Fibroblast of lung (primary cell): ENCODE data around the gene IWS1. TPM values are rescaled to one million over a fixed set of nuclear protein-coding genes. Genes with fewer than 3 reads are reported as not detected.

ENCODE experiments used
- DNase-seq, 2 donors: peaks; one replicate each; pipeline versions ENCODE4 v3.0.0 to v3.0.0-alpha.2; 2010; ENCODE audit warnings: low read depth in 2 of 2
- H2AFZ ChIP-seq: 2 replicates; pipeline ENCODE4 v1.5.1; 2012; ENCODE audit warnings: low read length, control low read depth, inconsistent platforms
- H3K27ac ChIP-seq: 2 replicates; pipeline ENCODE4 v1.5.1; 2011; ENCODE audit warnings: low read length, control low read depth; ENCODE audit not compliant: insufficient read depth
- H3K27me3 ChIP-seq: 2 replicates; pipeline ENCODE4 v1.5.1; 2011; ENCODE audit warnings: mild to moderate bottlenecking, low read length; ENCODE audit not compliant: control insufficient read depth, insufficient read depth
- H3K36me3 ChIP-seq: 2 replicates; pipeline ENCODE4 v1.5.1; 2011; ENCODE audit warnings: low read length; ENCODE audit not compliant: control insufficient read depth, insufficient read depth
- H3K4me1 ChIP-seq: 2 replicates; pipeline ENCODE4 v1.5.1; 2011; ENCODE audit warnings: low read length; ENCODE audit not compliant: control insufficient read depth, insufficient read depth; ENCODE audit errors: extremely low read depth
- H3K4me2 ChIP-seq: 2 replicates; pipeline ENCODE4 v1.5.1; 2011; ENCODE audit warnings: low read length, control low read depth; ENCODE audit not compliant: insufficient read depth; ENCODE audit errors: extremely low read depth
- H3K4me3 ChIP-seq, 4 experiments: fragments of 200-600 bp in 1 of 4; sonication (generic) in 1 of 4; replicated peaks in 1 of 4; 2 replicates each; pipeline ENCODE4 v1.5.1; 2011 to 2016; ENCODE audit warnings: low read length in 4 of 4, low read depth in 3 of 4, mild to moderate bottlenecking in 3 of 4, control low read depth in 2 of 4, inconsistent platforms in 1 of 4, mixed read lengths in 1 of 4; ENCODE audit not compliant: insufficient read depth in 1 of 4; ENCODE audit errors: control extremely low read depth in 1 of 4
- H3K79me2 ChIP-seq: 2 replicates; pipeline ENCODE4 v1.5.1; 2012; ENCODE audit warnings: mild to moderate bottlenecking, low read length, inconsistent platforms; ENCODE audit not compliant: control insufficient read depth, insufficient read depth
- H3K9ac ChIP-seq: 2 replicates; pipeline ENCODE4 v1.5.1; 2011; ENCODE audit warnings: mild to moderate bottlenecking, low read length, control low read depth; ENCODE audit not compliant: insufficient read depth
- H3K9me3 ChIP-seq: 2 replicates; pipeline ENCODE4 v1.5.1; 2012; ENCODE audit warnings: low read depth, low read length; ENCODE audit not compliant: control insufficient read depth, insufficient read depth
- H4K20me1 ChIP-seq: 2 replicates; pipeline ENCODE4 v1.5.1; 2011; ENCODE audit warnings: low read length; ENCODE audit not compliant: control insufficient read depth, insufficient read depth; ENCODE audit errors: extremely low read depth
- EZH2 ChIP-seq: IDR thresholded peaks from 2 replicates; pipeline ENCODE4 v1.5.1; 2012; ENCODE audit warnings: low read length, control low read depth, mild to moderate bottlenecking; ENCODE audit errors: missing control alignments
- polyA plus RNA-seq, 2 donors: library from polyadenylated mRNA; depleted of rRNA in 1 of 2; stranded (reverse) in 1 of 2; unstranded in 1 of 2; fragments of >200 nt; gene quantifications; 2 replicates each; pipeline ENCODE4 v1.2.1, GENCODE V29; 2011 to 2012; ENCODE audit warnings: missing spikeins in 1 of 2
- total RNA-seq: library from RNA; depleted of rRNA; stranded (reverse); fragments of >200 nt; gene quantifications from 2 replicates; pipeline ENCODE4 v1.2.1, GENCODE V29; 2014
- TF ChIP-seq, protein P1 (sequence below), 2 donors: IDR thresholded peaks in 1 of 2; conservative IDR thresholded peaks in 1 of 2; 1 replicate in 1 of 2; 2 replicates in 1 of 2; pipeline ENCODE4 v1.5.1; 2011 to 2012; ENCODE audit warnings: low read length in 2 of 2, control low read depth in 1 of 2, inconsistent platforms in 1 of 2, low read depth in 1 of 2, mild to moderate bottlenecking in 1 of 2

The IWS1 gene
- total and polyA plus RNA-seq, 2 donors (not counting 1 experiment from before 2014, with no cell fraction given) = 44.1 to 56.0 TPM

DNA sequence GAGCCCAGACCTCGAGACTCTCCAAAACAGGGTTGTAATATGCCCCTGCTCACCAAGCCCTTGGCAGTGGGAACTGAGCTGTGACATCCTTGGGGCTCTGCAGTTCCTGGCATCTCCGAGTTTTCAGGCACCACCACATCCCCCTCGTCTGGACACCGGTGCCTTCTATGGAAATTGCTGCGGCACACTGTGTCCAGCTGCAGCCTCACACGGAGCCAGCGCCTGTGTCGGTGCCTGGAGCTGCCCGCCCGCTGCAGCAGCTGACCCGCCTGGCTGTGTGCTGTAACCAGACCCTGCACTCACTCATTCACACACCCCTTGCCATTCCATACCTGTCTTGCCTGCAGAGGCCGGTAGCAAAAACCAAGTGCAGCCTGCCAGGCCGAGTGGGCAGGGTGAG lies 11.8 kb downstream of the IWS1 start:
- no peak overlapping the region for H3K27ac ChIP-seq
- H3K4me3 ChIP-seq = no peak overlapping the region
- peaks cover 1% of the 10 kb centered on the region for H4K20me1 ChIP-seq
- H2AFZ ChIP-seq = no peak overlapping the region
- DNase-seq = no peak
- TF ChIP-seq EZH2 = no peak
- TF ChIP-seq, protein P1, sequence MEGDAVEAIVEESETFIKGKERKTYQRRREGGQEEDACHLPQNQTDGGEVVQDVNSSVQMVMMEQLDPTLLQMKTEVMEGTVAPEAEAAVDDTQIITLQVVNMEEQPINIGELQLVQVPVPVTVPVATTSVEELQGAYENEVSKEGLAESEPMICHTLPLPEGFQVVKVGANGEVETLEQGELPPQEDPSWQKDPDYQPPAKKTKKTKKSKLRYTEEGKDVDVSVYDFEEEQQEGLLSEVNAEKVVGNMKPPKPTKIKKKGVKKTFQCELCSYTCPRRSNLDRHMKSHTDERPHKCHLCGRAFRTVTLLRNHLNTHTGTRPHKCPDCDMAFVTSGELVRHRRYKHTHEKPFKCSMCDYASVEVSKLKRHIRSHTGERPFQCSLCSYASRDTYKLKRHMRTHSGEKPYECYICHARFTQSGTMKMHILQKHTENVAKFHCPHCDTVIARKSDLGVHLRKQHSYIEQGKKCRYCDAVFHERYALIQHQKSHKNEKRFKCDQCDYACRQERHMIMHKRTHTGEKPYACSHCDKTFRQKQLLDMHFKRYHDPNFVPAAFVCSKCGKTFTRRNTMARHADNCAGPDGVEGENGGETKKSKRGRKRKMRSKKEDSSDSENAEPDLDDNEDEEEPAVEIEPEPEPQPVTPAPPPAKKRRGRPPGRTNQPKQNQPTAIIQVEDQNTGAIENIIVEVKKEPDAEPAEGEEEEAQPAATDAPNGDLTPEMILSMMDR (conservative IDR thresholded peaks at IDR 0.05 in 1 of 2, IDR thresholded peaks at IDR 0.05 in 1 of 2; ENCODE audit: low read depth in 1 of 2, low read length in 2 of 2) = no peak
- no peaks in the 10 kb centered on the region for H3K27me3 ChIP-seq
- H3K9me3 ChIP-seq = no peaks in the 10 kb centered on the region
- no peak overlapping the region for H3K9ac ChIP-seq
- H3K4me2 ChIP-seq = no peak overlapping the region
- peaks cover 74% of the 10 kb centered on the region for H3K79me2 ChIP-seq
- peaks cover 6% of the 10 kb centered on the region for H3K4me1 ChIP-seq
- H3K36me3 ChIP-seq = peaks cover 7% of the 10 kb centered on the region

DNA sequence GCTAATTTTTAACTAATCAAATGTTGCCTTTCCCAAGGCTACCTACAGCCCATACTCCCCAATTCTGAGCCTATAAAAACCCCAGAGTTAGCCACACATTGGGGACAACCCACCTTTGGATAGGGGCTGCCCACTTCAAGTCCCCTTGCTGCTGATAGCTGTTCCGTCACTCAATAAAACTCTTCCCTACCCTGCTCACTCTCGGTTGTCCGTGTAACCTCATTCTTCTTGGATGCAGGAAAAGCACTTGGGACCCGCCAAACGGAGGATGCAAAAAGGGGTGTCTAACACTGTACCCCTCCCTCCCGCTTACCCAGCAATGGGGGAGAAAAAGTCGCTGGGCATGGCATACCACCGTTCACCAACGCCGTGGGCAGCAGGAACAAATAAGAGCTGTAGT lies 12.2 kb downstream of the IWS1 start:
- Histone ChIP-seq H4K20me1 (peaks cover 1% of the 10 kb centered on the region), H3K79me2 (peaks cover 72% of the 10 kb centered on the region), H3K4me2 (no peak overlapping the region), H3K27me3 (no peaks in the 10 kb centered on the region), H3K9me3 (no peaks in the 10 kb centered on the region), H2AFZ (no peak overlapping the region), H3K36me3 (peaks cover 7% of the 10 kb centered on the region), H3K4me3 (no peak overlapping the region), H3K4me1 (peaks cover 9% of the 10 kb centered on the region), H3K9ac (no peak overlapping the region), H3K27ac (no peak overlapping the region)
- no peak for TF ChIP-seq EZH2
- TF ChIP-seq, protein P1 (conservative IDR thresholded peaks at IDR 0.05 in 1 of 2, IDR thresholded peaks at IDR 0.05 in 1 of 2; ENCODE audit: low read depth in 1 of 2, low read length in 2 of 2) = no peak
- no peak for DNase-seq

DNA sequence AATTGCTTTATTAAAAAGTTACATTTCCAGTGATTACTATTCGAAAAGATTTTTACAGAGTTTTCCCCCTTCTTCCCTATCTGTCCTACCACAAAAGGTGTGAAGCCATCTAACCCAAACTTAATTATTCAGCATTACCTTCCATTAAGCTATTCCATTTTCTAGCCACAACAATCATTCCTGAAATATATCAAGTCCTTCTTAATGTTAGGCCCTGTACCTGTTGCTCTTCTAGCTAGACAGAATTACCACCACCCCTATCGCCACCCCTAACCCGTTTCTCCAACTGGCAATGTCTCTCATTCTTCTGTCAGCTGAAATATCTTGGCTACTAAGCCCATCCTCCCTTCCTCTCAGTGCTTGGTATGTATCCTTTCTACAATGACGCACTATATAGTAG lies 13.9 kb downstream of the IWS1 start:
- no peak overlapping the region for H3K4me3 ChIP-seq
- TF ChIP-seq, protein P1 (conservative IDR thresholded peaks at IDR 0.05 in 1 of 2, IDR thresholded peaks at IDR 0.05 in 1 of 2; ENCODE audit: low read depth in 1 of 2, low read length in 2 of 2) = no peak
- no peak for TF ChIP-seq EZH2
- no peaks in the 10 kb centered on the region for H3K27me3 ChIP-seq
- no peak overlapping the region for H3K9ac ChIP-seq
- H3K27ac ChIP-seq = no peak overlapping the region
- DNase-seq = no peak
- H3K9me3 ChIP-seq = no peaks in the 10 kb centered on the region
- H3K4me1 ChIP-seq = peaks cover 17% of the 10 kb centered on the region
- peaks cover 7% of the 10 kb centered on the region for H3K36me3 ChIP-seq
- H4K20me1 ChIP-seq = peaks cover 1% of the 10 kb centered on the region
- H3K79me2 ChIP-seq = peaks cover 73% of the 10 kb centered on the region
- H3K4me2 ChIP-seq = no peak overlapping the region
- H2AFZ ChIP-seq = no peak overlapping the region
